H9 (cell line): ENCODE measurements around the gene HLA-DPB1. TPM values are rescaled to one million over a fixed set of nuclear protein-coding genes. Genes with fewer than 3 reads are reported as not detected.

Source experiments
- DNase-seq: peaks from one replicate; pipeline ENCODE4 v3.0.0-alpha.2; 2017
- H2AFZ ChIP-seq: one replicate; pipeline ENCODE4 v1.6.1; 2013; ENCODE audit warnings: mild to moderate bottlenecking, low read length, control low read depth, moderate library complexity
- H2AK5ac ChIP-seq: 2 replicates; pipeline ENCODE4 v1.6.1; 2013; ENCODE audit warnings: low read length, control low read depth, mixed read lengths; ENCODE audit not compliant: insufficient read length
- H2BK120ac ChIP-seq: one replicate; pipeline ENCODE4 v1.6.1; 2013; ENCODE audit warnings: low read depth, mild to moderate bottlenecking, low read length, control low read depth, inconsistent platforms; ENCODE audit not compliant: poor library complexity, severe bottlenecking
- H2BK12ac ChIP-seq: 2 replicates; pipeline ENCODE4 v1.6.1; 2013; ENCODE audit warnings: low read length, control low read depth, mixed read lengths, low read depth; ENCODE audit not compliant: insufficient read length
- H2BK15ac ChIP-seq: 2 replicates; pipeline ENCODE4 v1.6.1; 2013; ENCODE audit warnings: low read depth, low read length, control low read depth
- H2BK20ac ChIP-seq: one replicate; pipeline ENCODE4 v1.6.1; 2013; ENCODE audit warnings: low read depth, mild to moderate bottlenecking, low read length, control low read depth, inconsistent platforms; ENCODE audit not compliant: poor library complexity, severe bottlenecking
- H2BK5ac ChIP-seq: 2 replicates; pipeline ENCODE4 v1.6.1; 2013; ENCODE audit warnings: low read length, control low read depth, mixed read lengths; ENCODE audit not compliant: insufficient read length
- H3K14ac ChIP-seq: 2 replicates; pipeline ENCODE4 v1.6.1; 2013; ENCODE audit warnings: low read length, control low read depth; ENCODE audit not compliant: insufficient read depth
- H3K18ac ChIP-seq: 2 replicates; pipeline ENCODE4 v1.6.1; 2013; ENCODE audit warnings: low read depth, mild to moderate bottlenecking, mixed read lengths, low read length, control low read depth; ENCODE audit not compliant: insufficient read length
- H3K23ac ChIP-seq: 2 replicates; pipeline ENCODE4 v1.6.1; 2013; ENCODE audit warnings: low read length, control low read depth, mixed read lengths, low read depth; ENCODE audit not compliant: insufficient read length
- H3K23me2 ChIP-seq: 2 replicates; pipeline ENCODE4 v1.6.1; 2013; ENCODE audit warnings: low read depth, mild to moderate bottlenecking, mixed read lengths, low read length, control low read depth; ENCODE audit not compliant: insufficient read length, poor library complexity, severe bottlenecking
- H3K27ac ChIP-seq: 2 replicates; pipeline ENCODE4 v1.5.1; 2013; ENCODE audit warnings: low read length, control low read depth, mixed read lengths, low read depth; ENCODE audit not compliant: insufficient read length
- H3K27me3 ChIP-seq: 2 replicates; pipeline ENCODE4 v1.6.1; 2013; ENCODE audit warnings: low read length, control low read depth, inconsistent platforms; ENCODE audit not compliant: insufficient read depth
- H3K4ac ChIP-seq: 2 replicates; pipeline ENCODE4 v1.6.1; 2013; ENCODE audit warnings: low read depth, mild to moderate bottlenecking, control low read depth, inconsistent platforms, low read length, moderate library complexity
- H3K4me1 ChIP-seq: 2 replicates; pipeline ENCODE4 v1.6.1; 2013; ENCODE audit warnings: low read length, control low read depth, inconsistent platforms; ENCODE audit not compliant: insufficient read depth
- H3K4me2 ChIP-seq: 2 replicates; pipeline ENCODE4 v1.6.1; 2013; ENCODE audit warnings: low read length, control low read depth, mixed read lengths; ENCODE audit not compliant: insufficient read length, insufficient read depth
- H3K56ac ChIP-seq: 2 replicates; pipeline ENCODE4 v1.6.1; 2013; ENCODE audit warnings: low read depth, mild to moderate bottlenecking, mixed read lengths, low read length, control low read depth; ENCODE audit not compliant: insufficient read length
- H3K79me1 ChIP-seq: 2 replicates; pipeline ENCODE4 v1.6.1; 2013; ENCODE audit warnings: low read depth, mild to moderate bottlenecking, moderate library complexity, low read length, control low read depth, inconsistent platforms; ENCODE audit not compliant: insufficient read depth, poor library complexity, severe bottlenecking
- H3K79me2 ChIP-seq: 2 replicates; pipeline ENCODE4 v1.6.1; 2013; ENCODE audit warnings: low read length, control low read depth, inconsistent platforms; ENCODE audit not compliant: insufficient read depth
- H3K9ac ChIP-seq: 2 replicates; pipeline ENCODE4 v1.6.1; 2013; ENCODE audit warnings: low read length, control low read depth, mixed read lengths; ENCODE audit not compliant: insufficient read length; ENCODE audit errors: extremely low read depth
- H3K9me3 ChIP-seq: one replicate; pipeline ENCODE4 v1.6.1; 2013; ENCODE audit warnings: low read depth, low read length, inconsistent platforms; ENCODE audit not compliant: control insufficient read depth
- H3T11ph ChIP-seq: one replicate; pipeline ENCODE4 v1.6.1; 2013; ENCODE audit warnings: mild to moderate bottlenecking, low read length, control low read depth, inconsistent platforms
- H4K20me1 ChIP-seq: one replicate; pipeline ENCODE4 v1.6.1; 2013; ENCODE audit not compliant: control insufficient read depth, insufficient read length, insufficient read depth
- H4K5ac ChIP-seq: 2 replicates; pipeline ENCODE4 v1.6.1; 2013; ENCODE audit warnings: low read depth, mild to moderate bottlenecking, mixed read lengths, low read length, control low read depth; ENCODE audit not compliant: insufficient read length
- H4K8ac ChIP-seq: replicated peaks from 2 replicates; pipeline ENCODE4 v1.6.1; 2013; ENCODE audit warnings: low read length, control low read depth, mixed read lengths, low read depth; ENCODE audit not compliant: insufficient read length
- H4K91ac ChIP-seq: 2 replicates; pipeline ENCODE4 v1.6.1; 2013; ENCODE audit warnings: low read depth, mild to moderate bottlenecking, moderate library complexity, mixed read lengths, low read length, control low read depth; ENCODE audit not compliant: insufficient read length
- H3K27ac Mint-ChIP-seq, 3 experiments: 2 replicates in 2 of 3; 3 replicates in 1 of 3; pipeline ENCODE4 v1.8.0; 2020 to 2021; ENCODE audit warnings: mixed read lengths in 3 of 3, mild to moderate bottlenecking in 1 of 3, moderate library complexity in 1 of 3
- H3K27me3 Mint-ChIP-seq: 2 replicates; pipeline ENCODE4 v1.8.0; 2021; ENCODE audit warnings: low read depth, mild to moderate bottlenecking, moderate library complexity, mixed read lengths
- H3K36me3 Mint-ChIP-seq, 3 experiments: 2 replicates in 2 of 3; 3 replicates in 1 of 3; pipeline ENCODE4 v1.8.0; 2020 to 2021; ENCODE audit warnings: low read depth in 3 of 3, mixed read lengths in 3 of 3; ENCODE audit not compliant: insufficient read depth in 1 of 3
- H3K4me1 Mint-ChIP-seq, 2 experiments: 2 replicates each; pipeline ENCODE4 v1.8.0; 2020; ENCODE audit warnings: mixed read lengths in 2 of 2
- H3K4me3 Mint-ChIP-seq, 2 experiments: 2 replicates in 1 of 2; 3 replicates in 1 of 2; pipeline ENCODE4 v1.8.0; 2020 to 2021; ENCODE audit warnings: mild to moderate bottlenecking in 2 of 2, mixed read lengths in 2 of 2, moderate library complexity in 1 of 2
- H3K9me3 Mint-ChIP-seq, 2 experiments: 2 replicates in 1 of 2; 3 replicates in 1 of 2; pipeline ENCODE4 v1.8.0; 2020; ENCODE audit warnings: mild to moderate bottlenecking in 2 of 2, mixed read lengths in 2 of 2, moderate library complexity in 1 of 2
- WGBS: extraction: QIAGEN DNeasy Blood & Tissue Kit; methylation state at CpG from one replicate; pipeline ENCODE4 v1.1.7; 2013; ENCODE audit warnings: missing lambda C conversion rate, low lambda C conversion rate, mixed read lengths; ENCODE audit not compliant: insufficient read length; ENCODE audit errors: extremely low coverage; 5-methylcytosine and 5-hydroxymethylcytosine counted together
- total RNA-seq: library from RNA; stranded (reverse); gene quantifications from 2 replicates; pipeline ENCODE4 v1.2.1, GENCODE V29; 2021
- TF ChIP-seq, protein P1 (sequence below): fragments of 200-600 bp; sonication (generic); conservative IDR thresholded peaks from 3 replicates; pipeline ENCODE4 v1.8.0; 2021; ENCODE audit warnings: antibody characterized with exemption, mild to moderate bottlenecking

HLA-DPB1 gene
- total RNA-seq, 1 experiment from 2014 or later, result 23.6 TPM

GRCh38 chr6:33029328-33030184 is 46.2 kb upstream of the HLA-DPB1 start:
- Histone ChIP-seq H3K27ac (no peak overlapping the region), H3K18ac (no peak overlapping the region), H2BK15ac (no peak overlapping the region), H4K8ac (no peak overlapping the region), H2BK20ac (no peak overlapping the region), H3K79me2 (no peaks in the 10 kb centered on the region), H3T11ph (no peak overlapping the region), H3K9ac (no peak overlapping the region), H2BK12ac (no peak overlapping the region), H3K4me2 (no peak overlapping the region), H3K23me2 (no peaks in the 10 kb centered on the region), H3K4me1 (no peaks in the 10 kb centered on the region), H2BK120ac (no peak overlapping the region), H3K23ac (no peak overlapping the region), H4K5ac (no peak overlapping the region), H3K56ac (no peak overlapping the region), H4K20me1 (no peaks in the 10 kb centered on the region), H3K4ac (no peak overlapping the region), H3K79me1 (no peaks in the 10 kb centered on the region), H2BK5ac (no peak overlapping the region), H3K27me3 (no peaks in the 10 kb centered on the region), H3K14ac (no peak overlapping the region), H4K91ac (no peak overlapping the region), H2AFZ (no peak overlapping the region), H3K9me3 (no peaks in the 10 kb centered on the region), H2AK5ac (no peak overlapping the region)
- Mint-ChIP-seq H3K36me3 (no peaks in the 10 kb centered on the region), H3K4me3 (no peak overlapping the region), H3K9me3 (peaks cover under 1 to 1% of the 10 kb centered on the region in 2 experiments; a peak in 2 of 5 replicates), H3K4me1 (peaks cover 0 to 4% of the 10 kb centered on the region in 2 experiments; a peak in 1 of 4 replicates), H3K27ac (no peak overlapping the region), H3K27me3 (peaks cover 26% of the 10 kb centered on the region)
- TF ChIP-seq, protein P1, sequence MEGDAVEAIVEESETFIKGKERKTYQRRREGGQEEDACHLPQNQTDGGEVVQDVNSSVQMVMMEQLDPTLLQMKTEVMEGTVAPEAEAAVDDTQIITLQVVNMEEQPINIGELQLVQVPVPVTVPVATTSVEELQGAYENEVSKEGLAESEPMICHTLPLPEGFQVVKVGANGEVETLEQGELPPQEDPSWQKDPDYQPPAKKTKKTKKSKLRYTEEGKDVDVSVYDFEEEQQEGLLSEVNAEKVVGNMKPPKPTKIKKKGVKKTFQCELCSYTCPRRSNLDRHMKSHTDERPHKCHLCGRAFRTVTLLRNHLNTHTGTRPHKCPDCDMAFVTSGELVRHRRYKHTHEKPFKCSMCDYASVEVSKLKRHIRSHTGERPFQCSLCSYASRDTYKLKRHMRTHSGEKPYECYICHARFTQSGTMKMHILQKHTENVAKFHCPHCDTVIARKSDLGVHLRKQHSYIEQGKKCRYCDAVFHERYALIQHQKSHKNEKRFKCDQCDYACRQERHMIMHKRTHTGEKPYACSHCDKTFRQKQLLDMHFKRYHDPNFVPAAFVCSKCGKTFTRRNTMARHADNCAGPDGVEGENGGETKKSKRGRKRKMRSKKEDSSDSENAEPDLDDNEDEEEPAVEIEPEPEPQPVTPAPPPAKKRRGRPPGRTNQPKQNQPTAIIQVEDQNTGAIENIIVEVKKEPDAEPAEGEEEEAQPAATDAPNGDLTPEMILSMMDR, result peak; percentile 17; the same call in 1 of the 3 replicates
- WGBS, result no CpG with 5 or more reads among the region's 6 CpGs
- no peak for DNase-seq
